GM12878 (cell line): Measurements from ENCODE around the gene MTHFS. TPM values are rescaled to one million over a fixed set of nuclear protein-coding genes. Genes with fewer than 3 reads are reported as not detected.

Experiments
- ATF3 ChIP-seq: IDR thresholded peaks from 2 replicates; pipeline ENCODE4 v1.6.1; 2011; ENCODE audit warnings: low read depth, mild to moderate bottlenecking, low read length, moderate library complexity, borderline replicate concordance; ENCODE audit errors: extremely low read depth
- ATF7 ChIP-seq: fragments of 450-650 bp; IDR thresholded peaks from 2 replicates; pipeline ENCODE4 v1.6.1; 2016; ENCODE audit warnings: low read depth, mild to moderate bottlenecking
- BCLAF1 ChIP-seq: fragments of 450-650 bp; IDR thresholded peaks from 2 replicates; pipeline ENCODE4 v1.6.1; 2017; ENCODE audit warnings: antibody characterized with exemption, mild to moderate bottlenecking, moderate library complexity
- E2F8 ChIP-seq: fragments of 450-650 bp; IDR thresholded peaks from 2 replicates; pipeline ENCODE4 v1.6.1; 2018; ENCODE audit warnings: mild to moderate bottlenecking, low read depth, moderate library complexity; ENCODE audit not compliant: partially characterized antibody
- GABPA ChIP-seq: IDR thresholded peaks from 2 replicates; pipeline ENCODE4 v1.6.1; 2014; ENCODE audit warnings: antibody characterized with exemption, low read depth, mild to moderate bottlenecking, inconsistent platforms
- IKZF2 ChIP-seq, 2 experiments: fragments of 450-650 bp; IDR thresholded peaks; 2 replicates each; pipeline ENCODE4 v1.6.1; 2017; ENCODE audit warnings: mild to moderate bottlenecking in 2 of 2, moderate library complexity in 2 of 2
- IRF3 ChIP-seq: fragments of 450-650 bp; IDR thresholded peaks from 2 replicates; pipeline ENCODE4 v1.6.1; 2014; ENCODE audit warnings: mild to moderate bottlenecking
- JUND ChIP-seq: IDR thresholded peaks from 2 replicates; pipeline ENCODE4 v1.6.1; 2012; ENCODE audit warnings: low read depth, mild to moderate bottlenecking, low read length, improper control_type of control experiment, moderate library complexity
- NR2C2 ChIP-seq: IDR thresholded peaks from 2 replicates; pipeline ENCODE4 v1.6.1; 2011; ENCODE audit warnings: borderline replicate concordance, low read depth; ENCODE audit not compliant: control insufficient read depth, insufficient read length
- PRDM15 ChIP-seq: fragments of 450-650 bp; formaldehyde crosslinking; IDR thresholded peaks from 2 replicates; pipeline ENCODE4 v1.4.0; 2020; ENCODE audit warnings: mild to moderate bottlenecking, moderate library complexity
- SKIL ChIP-seq: fragments of 450-650 bp; IDR thresholded peaks from 2 replicates; pipeline ENCODE4 v1.6.1; 2017; ENCODE audit warnings: mild to moderate bottlenecking, low read depth, inconsistent platforms; ENCODE audit not compliant: poor library complexity, severe bottlenecking
- SMARCA5 ChIP-seq: fragments of 450-650 bp; IDR thresholded peaks from 2 replicates; pipeline ENCODE4 v1.6.1; 2017; ENCODE audit warnings: mild to moderate bottlenecking
- STAT3 ChIP-seq: IDR thresholded peaks from 2 replicates; pipeline ENCODE4 v1.6.1; 2011; ENCODE audit warnings: low read depth, low read length, improper control_type of control experiment
- TAF1 ChIP-seq: IDR thresholded peaks from 2 replicates; pipeline ENCODE4 v1.6.1; 2011; ENCODE audit warnings: mild to moderate bottlenecking, low read depth, low read length, borderline replicate concordance
- ZBED1 ChIP-seq: IDR thresholded peaks from 2 replicates; pipeline ENCODE4 v1.6.1; 2016; ENCODE audit warnings: borderline replicate concordance
- polyA plus RNA-seq, 11 experiments: library from polyadenylated mRNA; depleted of rRNA in 4 of 11; unstranded in 6 of 11; stranded (reverse) in 5 of 11; fragments of >200 nt; fragmentation: Nextera tagmentation in 4 of 11; fragmentation: Illumina TruSeq in 1 of 11; extraction: Ambion mirVana in 4 of 11; extraction: Trizol in 1 of 11; gene quantifications; 1 replicate in 1 of 11; 2 replicates in 10 of 11; pipeline versions ENCODE4 v1.2.1 to v1.2.3, GENCODE V29; 2011 to 2016; ENCODE audit warnings: inconsistent platforms in 2 of 11, missing spikeins in 2 of 11, low read depth in 1 of 11
- total RNA-seq, 4 experiments: library from RNA; depleted of rRNA in 3 of 4; stranded (reverse); fragments of >200 nt in 3 of 4; fragmentation: Illumina TruSeq in 1 of 4; extraction: Trizol in 1 of 4; gene quantifications; 2 replicates each; pipeline versions ENCODE4 v1.2.1 to v1.2.3, GENCODE V29; 2013 to 2021

Gene MTHFS
- total and polyA plus RNA-seq, 10 of the 15 experiments (the other 5 are each of a cell fraction or from before 2014, with no cell fraction given) = 14.0 to 81.9 (median 31.8) TPM

GRCh38 chr15:79923079-79923514 is 26.3 kb upstream of the MTHFS start (continued):
- TF ChIP-seq IKZF2 (IDR thresholded peaks at IDR 0.05) (peak in 1 of 2 experiments; percentile 4; a peak in 1 of 4 replicates), ATF7 (no peak), IRF3 (no peak), GABPA (no peak), ZBED1 (no peak), PRDM15 (CRISPR knock-in tag) (no peak), ATF3 (no peak), SMARCA5 (no peak), JUND (no peak), TAF1 (no peak), SKIL (no peak), NR2C2 (no peak), E2F8 (no peak), STAT3 (no peak), BCLAF1 (no peak)
